Endothelial cell (in vitro differentiated cells): ENCODE measurements around the gene NGF. TPM values are rescaled to one million over a fixed set of nuclear protein-coding genes. Genes with fewer than 3 reads are reported as not detected.
"Not testable (repeated sequence)": the region's sequence is repeated elsewhere in the genome, so short reads cannot be mapped to it uniquely, and the experiment has no call there.

Experiments used
- DNase-seq: peaks from one replicate; pipeline ENCODE4 v3.0.0; 2021; ENCODE audit warnings: low spot score
- H3K27ac Mint-ChIP-seq: one replicate; pipeline ENCODE4 v1.8.0; 2021; ENCODE audit warnings: mixed read lengths, inconsistent platforms; ENCODE audit not compliant: unreplicated experiment
- H3K27me3 Mint-ChIP-seq: one replicate; pipeline ENCODE4 v1.8.0; 2021; ENCODE audit warnings: mild to moderate bottlenecking, moderate library complexity, mixed read lengths, inconsistent platforms; ENCODE audit not compliant: unreplicated experiment
- H3K36me3 Mint-ChIP-seq: one replicate; pipeline ENCODE4 v1.8.0; 2021; ENCODE audit warnings: mild to moderate bottlenecking, low read depth, mixed read lengths, inconsistent platforms; ENCODE audit not compliant: unreplicated experiment
- H3K4me1 Mint-ChIP-seq: one replicate; pipeline ENCODE4 v1.8.0; 2021; ENCODE audit warnings: mild to moderate bottlenecking, mixed read lengths, inconsistent platforms; ENCODE audit not compliant: unreplicated experiment
- H3K4me3 Mint-ChIP-seq: one replicate; pipeline ENCODE4 v1.8.0; 2021; ENCODE audit warnings: mild to moderate bottlenecking, mixed read lengths, inconsistent platforms; ENCODE audit not compliant: unreplicated experiment
- H3K9me3 Mint-ChIP-seq: one replicate; pipeline ENCODE4 v1.8.0; 2021; ENCODE audit warnings: mixed read lengths, inconsistent platforms; ENCODE audit not compliant: unreplicated experiment
- total RNA-seq: library from RNA; stranded (reverse); fragmentation: NEBNext Ultra II Directional; extraction: Animal tissue kit (Norgen Biotek cat#: 25700); gene quantifications from one replicate; pipeline ENCODE4 v1.2.1, GENCODE V29; 2021; ENCODE audit not compliant: unreplicated experiment
- TF ChIP-seq, protein P1 (sequence below): fragments of 200-600 bp; sonication (generic); IDR thresholded peaks from one replicate; pipeline ENCODE4 v1.5.0; 2021; ENCODE audit warnings: antibody characterized with exemption; ENCODE audit not compliant: unreplicated experiment

NGF gene
- total RNA-seq, 1 donor from 2014 or later, result 0.69 TPM

DNA sequence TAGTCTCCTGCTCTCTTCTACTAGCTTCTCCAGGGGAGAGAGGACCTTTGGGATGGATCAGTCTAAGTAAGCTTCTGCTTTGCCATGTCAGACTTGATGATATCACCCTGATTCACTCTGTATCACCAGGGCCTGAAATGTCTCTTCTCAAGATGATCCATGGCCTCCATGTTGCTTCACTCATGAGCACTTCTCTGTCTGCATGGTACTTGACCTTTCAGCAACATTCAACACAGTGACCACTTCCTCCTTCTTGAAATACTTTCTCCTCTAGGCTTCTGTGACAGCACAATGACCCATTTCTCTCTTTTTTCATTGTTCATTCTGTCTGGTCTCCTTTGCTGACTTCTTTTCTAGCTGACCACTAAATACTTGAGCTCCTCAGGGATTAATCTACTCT is 35.3 kb upstream of the NGF start:
- Mint-ChIP-seq H3K4me1 (peaks cover 16% of the 10 kb centered on the region), H3K27ac (no peak overlapping the region), H3K9me3 (no peaks in the 10 kb centered on the region), H3K36me3 (no peaks in the 10 kb centered on the region), H3K4me3 (no peak overlapping the region), H3K27me3 (no peaks in the 10 kb centered on the region)
- TF ChIP-seq, protein P1, sequence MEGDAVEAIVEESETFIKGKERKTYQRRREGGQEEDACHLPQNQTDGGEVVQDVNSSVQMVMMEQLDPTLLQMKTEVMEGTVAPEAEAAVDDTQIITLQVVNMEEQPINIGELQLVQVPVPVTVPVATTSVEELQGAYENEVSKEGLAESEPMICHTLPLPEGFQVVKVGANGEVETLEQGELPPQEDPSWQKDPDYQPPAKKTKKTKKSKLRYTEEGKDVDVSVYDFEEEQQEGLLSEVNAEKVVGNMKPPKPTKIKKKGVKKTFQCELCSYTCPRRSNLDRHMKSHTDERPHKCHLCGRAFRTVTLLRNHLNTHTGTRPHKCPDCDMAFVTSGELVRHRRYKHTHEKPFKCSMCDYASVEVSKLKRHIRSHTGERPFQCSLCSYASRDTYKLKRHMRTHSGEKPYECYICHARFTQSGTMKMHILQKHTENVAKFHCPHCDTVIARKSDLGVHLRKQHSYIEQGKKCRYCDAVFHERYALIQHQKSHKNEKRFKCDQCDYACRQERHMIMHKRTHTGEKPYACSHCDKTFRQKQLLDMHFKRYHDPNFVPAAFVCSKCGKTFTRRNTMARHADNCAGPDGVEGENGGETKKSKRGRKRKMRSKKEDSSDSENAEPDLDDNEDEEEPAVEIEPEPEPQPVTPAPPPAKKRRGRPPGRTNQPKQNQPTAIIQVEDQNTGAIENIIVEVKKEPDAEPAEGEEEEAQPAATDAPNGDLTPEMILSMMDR, result no peak
- DNase-seq, result no peak

GRCh38 chr1:115365738-115366137 is 27.7 kb upstream of the NGF start:
- H3K9me3 Mint-ChIP-seq, result peaks cover 8% of the 10 kb centered on the region
- H3K4me3 Mint-ChIP-seq, result no peak overlapping the region
- H3K27me3 Mint-ChIP-seq, result peaks cover 7% of the 10 kb centered on the region
- DNase-seq, result no peak
- TF ChIP-seq, protein P1, result no peak
- H3K36me3 Mint-ChIP-seq, result peaks cover 8% of the 10 kb centered on the region
- no peak overlapping the region for H3K27ac Mint-ChIP-seq
- peaks cover 10% of the 10 kb centered on the region for H3K4me1 Mint-ChIP-seq

- no peak for DNase-seq
- no peak overlapping the region for H3K27ac Mint-ChIP-seq
- peaks cover 8% of the 10 kb centered on the region for H3K36me3 Mint-ChIP-seq
- TF ChIP-seq, protein P1, result no peak
- peaks cover 4% of the 10 kb centered on the region for H3K4me1 Mint-ChIP-seq
- peaks cover 9% of the 10 kb centered on the region for H3K9me3 Mint-ChIP-seq
- H3K27me3 Mint-ChIP-seq, result peaks cover 7% of the 10 kb centered on the region
- H3K4me3 Mint-ChIP-seq, result no peak overlapping the region
Observed at GRCh38 chr1:115364780-115365155, 26.7 kb upstream of the NGF start.

DNA sequence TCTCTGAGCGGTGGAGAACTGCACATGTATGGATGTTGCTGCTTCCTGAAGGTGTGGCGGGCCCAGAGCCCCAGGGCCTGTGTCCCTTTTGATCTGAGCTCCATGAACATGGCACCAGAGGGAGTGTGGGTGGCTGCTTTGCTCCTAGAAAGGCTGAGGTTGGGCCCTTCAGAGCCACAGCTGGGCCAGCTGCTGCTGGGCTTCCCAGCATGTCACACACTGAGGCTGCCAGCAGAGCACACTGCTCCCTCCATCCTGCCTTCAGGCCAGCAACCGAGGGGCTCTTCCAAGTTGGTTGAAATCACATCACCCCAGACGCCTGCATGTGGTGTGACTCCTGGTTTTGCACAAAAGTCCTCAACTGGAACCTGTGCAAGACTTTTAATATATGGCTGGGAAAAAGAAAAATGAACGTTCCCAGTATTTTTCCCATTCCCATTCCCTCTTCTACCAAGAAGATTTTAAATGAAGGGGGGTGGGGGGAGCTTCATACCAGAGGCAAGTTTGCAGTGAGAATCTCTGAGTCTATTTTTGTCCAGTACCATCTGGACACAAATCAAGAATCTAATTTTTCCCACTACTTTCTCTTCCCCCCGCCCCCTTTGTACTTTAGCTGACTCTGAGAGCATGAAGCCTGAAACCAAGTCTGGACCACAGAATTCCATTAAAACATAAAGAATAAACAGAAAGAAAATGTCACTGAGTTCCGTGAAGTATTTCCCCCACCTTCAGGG is 26.2 kb upstream of the NGF start:
- peaks cover 9% of the 10 kb centered on the region for H3K9me3 Mint-ChIP-seq
- peaks cover 8% of the 10 kb centered on the region for H3K36me3 Mint-ChIP-seq
- TF ChIP-seq, protein P1, result no peak
- no peak for DNase-seq
- peaks cover 4% of the 10 kb centered on the region for H3K4me1 Mint-ChIP-seq
- no peak overlapping the region for H3K4me3 Mint-ChIP-seq
- H3K27me3 Mint-ChIP-seq, result peaks cover 7% of the 10 kb centered on the region
- H3K27ac Mint-ChIP-seq, result no peak overlapping the region

DNA sequence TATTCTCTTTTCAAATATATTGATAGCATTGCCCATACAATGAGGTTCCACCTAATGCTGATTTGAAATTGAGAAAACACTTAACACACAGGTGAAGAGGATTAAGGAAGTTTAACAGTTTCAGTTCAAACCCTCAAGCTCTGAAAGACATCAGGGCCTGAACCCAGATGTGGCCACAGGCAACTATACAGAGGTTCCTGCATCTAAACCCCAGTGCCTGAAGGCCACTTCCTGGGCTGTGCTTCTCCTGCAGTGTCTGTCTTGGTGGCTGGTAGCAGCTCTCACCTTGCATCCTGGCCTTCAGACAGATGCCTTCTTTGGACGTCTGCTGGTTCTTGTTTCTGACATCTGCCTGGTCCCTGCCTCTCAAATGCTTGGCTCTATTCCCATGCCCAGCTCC is 25.1 kb upstream of the NGF start:
- H3K4me1 Mint-ChIP-seq, result peaks cover 4% of the 10 kb centered on the region
- H3K27ac Mint-ChIP-seq, result no peak overlapping the region
- TF ChIP-seq, protein P1, result no peak
- H3K9me3 Mint-ChIP-seq, result peaks cover 14% of the 10 kb centered on the region
- H3K36me3 Mint-ChIP-seq, result peaks cover 8% of the 10 kb centered on the region
- DNase-seq, result no peak
- no peak overlapping the region for H3K4me3 Mint-ChIP-seq
- H3K27me3 Mint-ChIP-seq, result peaks cover 7% of the 10 kb centered on the region

DNA sequence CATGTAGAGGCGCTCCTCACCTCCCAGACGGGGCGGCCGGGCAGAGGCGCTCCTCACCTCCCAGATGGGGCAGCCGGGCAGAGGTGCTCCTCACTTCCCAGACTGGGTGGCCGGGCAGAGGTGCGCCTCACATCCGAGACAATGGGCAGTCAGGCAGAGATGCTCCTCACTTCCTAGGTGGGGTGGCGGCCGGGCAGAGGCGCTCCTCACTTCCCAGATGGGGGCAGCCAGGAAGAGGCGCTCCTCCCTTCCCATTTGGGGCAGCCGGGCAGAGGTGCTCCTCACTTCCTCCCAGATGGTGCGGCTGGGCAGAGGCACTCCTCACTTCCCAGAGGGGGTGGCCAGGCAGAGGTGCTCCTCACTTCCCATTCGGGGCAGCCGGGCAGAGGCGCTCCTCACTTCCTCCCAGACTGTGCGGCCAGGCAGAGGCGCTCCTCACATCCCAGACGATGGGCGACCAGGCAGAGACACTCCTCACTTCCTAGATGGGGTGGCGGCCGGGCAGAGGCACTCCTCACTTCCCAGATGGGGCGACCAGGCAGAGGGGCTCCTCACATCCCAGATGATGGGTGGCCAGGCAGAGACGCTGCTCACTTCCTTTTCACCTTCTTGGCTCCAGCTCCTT is 22.6 kb upstream of the NGF start:
- DNase-seq, H3K4me1 Mint-ChIP-seq, H3K27ac Mint-ChIP-seq, H3K27me3 Mint-ChIP-seq, H3K36me3 Mint-ChIP-seq: not testable (repeated sequence)
- peak overlapping the region; percentile 79 for H3K4me3 Mint-ChIP-seq
- peaks cover 14% of the 10 kb centered on the region for H3K9me3 Mint-ChIP-seq

GRCh38 chr1:115359787-115360452 is 21.9 kb upstream of the NGF start:
- H3K9me3 Mint-ChIP-seq, result peaks cover 14% of the 10 kb centered on the region
- H3K27me3 Mint-ChIP-seq, DNase-seq, H3K4me3 Mint-ChIP-seq, H3K4me1 Mint-ChIP-seq, H3K36me3 Mint-ChIP-seq, H3K27ac Mint-ChIP-seq: not testable (repeated sequence)
